Astrocyte (in vitro differentiated cells and primary cell): ENCODE results near the gene CHST11. TPM values are rescaled to one million over a fixed set of nuclear protein-coding genes. Genes with fewer than 3 reads are reported as not detected.

ENCODE experiments used
- DNase-seq: peaks from one replicate; pipeline ENCODE4 v3.0.0-alpha.2; 2010; ENCODE audit warnings: low read depth
- FAIRE-seq: peaks from 2 replicates; lab custom pipeline; 2011; peaks lifted over from hg19 to GRCh38; lab: Jason Lieb, UNC
- H2AFZ ChIP-seq: 2 replicates; pipeline ENCODE4 v1.6.0; 2012; ENCODE audit warnings: low read depth, low read length, inconsistent platforms
- H3K27ac ChIP-seq: 2 replicates; pipeline ENCODE4 v1.5.1; 2011; ENCODE audit warnings: low read depth, low read length, inconsistent platforms
- H3K27me3 ChIP-seq: 2 replicates; pipeline ENCODE4 v1.6.0; 2011; ENCODE audit warnings: low read length, inconsistent platforms; ENCODE audit not compliant: insufficient read depth
- H3K36me3 ChIP-seq: 2 replicates; pipeline ENCODE4 v1.5.1; 2011; ENCODE audit warnings: low read length, inconsistent platforms; ENCODE audit not compliant: insufficient read depth
- H3K4me1 ChIP-seq: 2 replicates; pipeline ENCODE4 v1.5.1; 2011; ENCODE audit warnings: low read length, inconsistent platforms; ENCODE audit not compliant: insufficient read depth
- H3K4me2 ChIP-seq: 2 replicates; pipeline ENCODE4 v1.6.0; 2012; ENCODE audit warnings: low read length, inconsistent platforms
- H3K4me3 ChIP-seq: 2 replicates; pipeline ENCODE4 v1.5.1; 2011; ENCODE audit warnings: low read depth, mild to moderate bottlenecking, low read length, inconsistent platforms; ENCODE audit not compliant: insufficient read depth
- H3K79me2 ChIP-seq: 2 replicates; pipeline ENCODE4 v1.6.0; 2012; ENCODE audit warnings: mild to moderate bottlenecking, low read length, inconsistent platforms; ENCODE audit not compliant: insufficient read depth
- H3K9ac ChIP-seq: 2 replicates; pipeline ENCODE4 v1.6.0; 2012; ENCODE audit warnings: mild to moderate bottlenecking, low read length, inconsistent platforms
- H3K9me3 ChIP-seq: 2 replicates; pipeline ENCODE4 v1.5.1; 2012; ENCODE audit warnings: low read depth, mild to moderate bottlenecking, low read length, inconsistent platforms; ENCODE audit not compliant: insufficient read depth
- H4K20me1 ChIP-seq: 2 replicates; pipeline ENCODE4 v1.6.0; 2012; ENCODE audit warnings: low read length, inconsistent platforms; ENCODE audit not compliant: insufficient read depth
- H3K27ac Mint-ChIP-seq: one replicate; pipeline ENCODE4 v1.8.0; 2021; ENCODE audit warnings: mild to moderate bottlenecking, mixed read lengths; ENCODE audit not compliant: unreplicated experiment
- H3K27me3 Mint-ChIP-seq: one replicate; pipeline ENCODE4 v1.8.0; 2021; ENCODE audit warnings: low read depth, mixed read lengths; ENCODE audit not compliant: unreplicated experiment
- H3K36me3 Mint-ChIP-seq: one replicate; pipeline ENCODE4 v1.8.0; 2021; ENCODE audit warnings: low read depth, mixed read lengths; ENCODE audit not compliant: unreplicated experiment
- H3K4me1 Mint-ChIP-seq: one replicate; pipeline ENCODE4 v1.8.0; 2021; ENCODE audit warnings: low read depth, mixed read lengths; ENCODE audit not compliant: unreplicated experiment
- H3K4me3 Mint-ChIP-seq: one replicate; pipeline ENCODE4 v1.8.0; 2021; ENCODE audit warnings: mild to moderate bottlenecking, moderate library complexity, mixed read lengths; ENCODE audit not compliant: unreplicated experiment
- H3K9me3 Mint-ChIP-seq: one replicate; pipeline ENCODE4 v1.8.0; 2021; ENCODE audit warnings: mild to moderate bottlenecking, mixed read lengths; ENCODE audit not compliant: unreplicated experiment
- CTCF ChIP-seq: IDR thresholded peaks from 2 replicates; pipeline ENCODE4 v1.5.1; 2011; ENCODE audit warnings: low read depth, mild to moderate bottlenecking, inconsistent platforms, low read length, moderate library complexity; ENCODE audit not compliant: insufficient read depth
- EZH2 ChIP-seq: IDR thresholded peaks from 2 replicates; pipeline ENCODE4 v1.6.1; 2012; ENCODE audit warnings: mild to moderate bottlenecking, low read length, inconsistent platforms; ENCODE audit not compliant: insufficient read depth
- total RNA-seq: library from RNA; stranded (reverse); gene quantifications from 2 replicates; pipeline ENCODE4 v1.2.1, GENCODE V29; 2021

The CHST11 gene
- total RNA-seq, 1 donor from 2014 or later = 30.2 TPM

- H3K4me1 ChIP-seq = peaks cover 6% of the 10 kb centered on the region
- Mint-ChIP-seq H3K27me3 (no peaks in the 10 kb centered on the region), H3K27ac (peak overlapping the region; percentile 26), H3K4me1 (peaks cover 3% of the 10 kb centered on the region), H3K36me3 (peaks cover 16% of the 10 kb centered on the region), H3K4me3 (no peak overlapping the region), H3K9me3 (peaks cover 8% of the 10 kb centered on the region)
- H3K9me3 ChIP-seq = peaks cover 5% of the 10 kb centered on the region
- no peaks in the 10 kb centered on the region for H3K27me3 ChIP-seq
- no peak overlapping the region for H2AFZ ChIP-seq
- no peak overlapping the region for H3K4me2 ChIP-seq
- H3K27ac ChIP-seq = no peak overlapping the region
- H3K79me2 ChIP-seq = peaks cover 34% of the 10 kb centered on the region
- peak overlapping the region; percentile 29 for H3K9ac ChIP-seq
- DNase-seq = no peak
- FAIRE-seq = no peak
- no peaks in the 10 kb centered on the region for H3K36me3 ChIP-seq
- TF ChIP-seq EZH2 (no peak), CTCF (no peak)
- peaks cover 60% of the 10 kb centered on the region for H4K20me1 ChIP-seq
- H3K4me3 ChIP-seq = no peak overlapping the region
Measured at GRCh38 chr12:104566244-104566993, 109.7 kb downstream of the CHST11 start.

GRCh38 chr12:104567832-104568486 lies 111.2 kb downstream of the CHST11 start:
- Histone ChIP-seq H3K36me3 (no peaks in the 10 kb centered on the region), H2AFZ (no peak overlapping the region), H3K9me3 (peaks cover 5% of the 10 kb centered on the region), H3K4me1 (peaks cover 6% of the 10 kb centered on the region), H3K4me3 (no peak overlapping the region), H3K27me3 (no peaks in the 10 kb centered on the region), H4K20me1 (peaks cover 45% of the 10 kb centered on the region), H3K27ac (no peak overlapping the region), H3K9ac (no peak overlapping the region), H3K4me2 (no peak overlapping the region), H3K79me2 (peaks cover 30% of the 10 kb centered on the region)
- H3K4me3 Mint-ChIP-seq = no peak overlapping the region
- H3K4me1 Mint-ChIP-seq = peaks cover 3% of the 10 kb centered on the region
- peaks cover 21% of the 10 kb centered on the region for H3K36me3 Mint-ChIP-seq
- peaks cover 8% of the 10 kb centered on the region for H3K9me3 Mint-ChIP-seq
- DNase-seq = no peak
- H3K27me3 Mint-ChIP-seq = no peaks in the 10 kb centered on the region
- FAIRE-seq = no peak
- TF ChIP-seq CTCF (no peak), EZH2 (no peak)
- no peak overlapping the region for H3K27ac Mint-ChIP-seq
